GM18517 (cell line): ENCODE measurements around the gene NSD2.
"Not testable (repeated sequence)": the region's sequence is repeated elsewhere in the genome, so short reads cannot be mapped to it uniquely, and the experiment has no call there.

Experiments used
- ATAC-seq: cut with Tn5 transposase; IDR thresholded peaks from one replicate; pipeline ENCODE4 v1.9.1; 2021; ENCODE audit warnings: mild to moderate bottlenecking, moderate library complexity; ENCODE audit not compliant: unreplicated experiment

Gene NSD2

GRCh38 chr4:2031161-2031560 lies 160.0 kb downstream of the NSD2 start:
- ATAC-seq = not testable (repeated sequence)
